Activated naive CD4-positive, alpha-beta T cell treated with anti-CD3 and anti-CD28 coated beads, Interleukin-2, amount 50 U/mL, for 72 hours (primary cell): ENCODE data around the gene ERICH2. TPM values are rescaled to one million over a fixed set of nuclear protein-coding genes. Genes with fewer than 3 reads are reported as not detected.
A peak's percentile ranks its signal among the peaks of the same experiment; 100 is the strongest.

ENCODE experiments used
- ATAC-seq, 2 donors: fragments of 150-1000 bp; cut with Tn5 transposase; 2 replicates each; pipeline ENCODE4 v1.10.0; 2021; ENCODE audit warnings: mild to moderate bottlenecking in 2 of 2, moderate library complexity in 2 of 2
- DNase-seq, 2 donors: peaks; one replicate each; pipeline ENCODE4 v3.0.0; 2021 to 2022; ENCODE audit warnings: low spot score in 2 of 2
- H3K27ac Mint-ChIP-seq, 2 donors: one replicate each; pipeline ENCODE4 v1.8.0; 2022; ENCODE audit warnings: mild to moderate bottlenecking in 2 of 2, mixed read lengths in 2 of 2
- H3K36me3 Mint-ChIP-seq, 2 donors: one replicate each; pipeline ENCODE4 v1.8.0; 2022; ENCODE audit warnings: mixed read lengths in 2 of 2
- H3K9me3 Mint-ChIP-seq, 2 donors: one replicate each; pipeline ENCODE4 v1.8.0; 2022; ENCODE audit warnings: mixed read lengths in 2 of 2
- total RNA-seq, 2 donors: library from RNA; stranded (reverse); gene quantifications; one replicate each; pipeline ENCODE4 v1.2.3, GENCODE V29; 2022

ERICH2 gene
- total RNA-seq, 2 donors from 2014 or later: not detected

DNA sequence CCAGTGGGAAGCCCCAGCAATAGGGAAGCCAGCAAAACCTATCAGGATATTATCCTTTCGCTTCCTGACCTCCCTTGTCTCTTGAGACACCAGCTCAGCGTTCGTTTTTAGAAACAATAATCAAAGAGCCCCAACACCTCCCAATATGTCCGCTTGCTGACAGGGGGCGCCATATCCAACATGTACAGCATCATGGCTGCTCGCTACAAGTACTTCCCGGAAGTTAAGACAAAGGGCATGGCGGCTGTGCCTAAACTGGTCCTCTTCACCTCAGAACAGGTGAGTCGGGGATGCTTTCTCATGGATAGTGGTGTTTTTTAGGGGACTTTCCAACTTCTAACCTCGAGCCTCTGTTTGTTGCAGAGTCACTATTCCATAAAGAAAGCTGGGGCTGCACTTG is 75.2 kb downstream of the ERICH2 start:
- Mint-ChIP-seq H3K27ac (no peak overlapping the region), H3K36me3 (peaks cover 5 to 9% of the 10 kb centered on the region in 2 donors), H3K9me3 (peaks cover 0 to 3% of the 10 kb centered on the region in 2 donors)
- DNase-seq (peak in 1 of 2 donors; percentile 22), ATAC-seq (no peak)

DNA sequence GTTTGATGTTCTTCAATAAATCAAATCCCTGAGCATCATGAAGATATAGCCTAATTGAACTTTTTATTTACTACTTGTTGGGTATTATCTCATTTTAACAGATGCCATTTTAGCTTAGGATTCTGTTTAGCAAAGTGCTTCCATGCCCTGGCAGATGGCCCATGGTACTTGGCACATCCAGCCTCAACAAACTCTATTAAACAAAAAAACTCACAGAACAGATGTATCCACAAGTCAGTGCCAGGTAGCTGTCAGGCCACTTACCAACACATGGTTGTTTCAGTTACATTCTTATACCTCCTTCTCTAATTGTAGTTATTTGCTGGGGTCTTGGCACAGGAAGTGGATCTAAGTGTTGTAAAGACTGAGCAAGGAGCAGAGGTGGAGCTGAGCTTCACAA is 76.1 kb downstream of the ERICH2 start:
- Mint-ChIP-seq H3K27ac (no peak overlapping the region), H3K9me3 (peaks cover 0 to 3% of the 10 kb centered on the region in 2 donors), H3K36me3 (peaks cover 5 to 9% of the 10 kb centered on the region in 2 donors)
- no peak for DNase-seq
- no peak for ATAC-seq

DNA sequence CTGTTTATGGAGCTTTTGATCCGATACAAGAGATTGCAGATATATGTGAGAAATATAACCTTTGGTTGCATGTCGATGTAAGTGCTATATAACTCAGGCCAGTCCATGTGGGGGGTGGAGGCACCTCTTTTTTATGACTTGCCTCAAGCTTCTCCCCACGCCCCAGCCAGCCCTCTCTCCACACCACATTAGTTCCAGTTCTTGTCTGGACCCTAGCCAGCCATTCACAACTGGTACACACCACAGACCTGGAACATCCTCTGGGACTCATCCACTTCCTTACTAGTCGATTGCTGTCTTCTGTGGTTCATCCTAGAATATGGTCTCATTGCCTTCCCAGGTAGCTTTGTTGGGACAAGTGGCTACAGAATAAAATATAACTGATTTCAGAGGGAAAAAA is 77.5 kb downstream of the ERICH2 start:
- DNase-seq (no peak), ATAC-seq (no peak)
- Mint-ChIP-seq H3K27ac (no peak overlapping the region), H3K9me3 (peaks cover 0 to 2% of the 10 kb centered on the region in 2 donors), H3K36me3 (peaks cover 2 to 5% of the 10 kb centered on the region in 2 donors)

Other genes with a start within 250 kb of the ERICH2 start
- gene SP5, start 55.0 kb upstream of the ERICH2 start, total RNA-seq: under 1 TPM in 1 of 2 donors, not detected in 1; 0.19 TPM
- 1 to 10 TPM; 1.9 to 3.1 TPM for gene GAD1, start 46.5 kb downstream of the ERICH2 start, total RNA-seq
- 10 to 100 TPM; 64.9 to 69.8 TPM for gene GORASP2, start 158.9 kb downstream of the ERICH2 start, total RNA-seq